Naive thymus-derived CD4-positive, alpha-beta T cell (primary cell): ENCODE measurements around the gene NR1H2. TPM values are rescaled to one million over a fixed set of nuclear protein-coding genes. Genes with fewer than 3 reads are reported as not detected.
A peak's percentile ranks its signal among the peaks of the same experiment; 100 is the strongest.
"Not testable (repeated sequence)": the region's sequence is repeated elsewhere in the genome, so short reads cannot be mapped to it uniquely, and the experiment has no call there.

Experiments used
- ATAC-seq: fragments of 150-1000 bp; cut with Tn5 transposase; 2 replicates; pipeline ENCODE4 v1.10.0; 2021; ENCODE audit warnings: mild to moderate bottlenecking, moderate library complexity
- CTCF ChIA-PET: fragments of 350-600 bp; sonication (Branson Sonifier 250); formaldehyde crosslinking; loops from one replicate; lab custom pipeline; 2021; ENCODE audit warnings: antibody characterized with exemption; lab: Charles Lee
- POLR2A ChIA-PET: fragments of 350-600 bp; sonication (Branson Sonifier 250); formaldehyde crosslinking; loops from one replicate; lab custom pipeline; 2021; ENCODE audit warnings: antibody characterized with exemption, inconsistent platforms; lab: Charles Lee
- DNase-seq, 9 donors: peaks; one replicate each; pipeline versions ENCODE4 v3.0.0 to v3.0.0-alpha.2; 2020 to 2022; ENCODE audit warnings: mixed read lengths in 1 of 9
- H3K27ac ChIP-seq: one replicate; pipeline ENCODE4 v1.7.0; 2013; ENCODE audit warnings: mild to moderate bottlenecking, low read depth, low read length, moderate library complexity
- H3K27me3 ChIP-seq, 2 donors: one replicate each; pipeline ENCODE4 v1.7.0; 2013; ENCODE audit warnings: low read length in 2 of 2, mild to moderate bottlenecking in 2 of 2, moderate library complexity in 2 of 2; ENCODE audit not compliant: control insufficient read depth in 2 of 2, insufficient read depth in 2 of 2
- H3K36me3 ChIP-seq, 3 experiments: 1 replicate in 2 of 3; 2 replicates in 1 of 3; pipeline ENCODE4 v1.7.0; 2013; ENCODE audit warnings: low read length in 3 of 3, mild to moderate bottlenecking in 3 of 3, moderate library complexity in 1 of 3; ENCODE audit not compliant: insufficient read depth in 3 of 3, control insufficient read depth in 2 of 3
- H3K4me1 ChIP-seq, 2 donors: one replicate each; pipeline ENCODE4 v1.7.0; 2013; ENCODE audit warnings: low read length in 2 of 2, mild to moderate bottlenecking in 2 of 2, moderate library complexity in 1 of 2; ENCODE audit not compliant: control insufficient read depth in 2 of 2, insufficient read depth in 2 of 2
- H3K4me3 ChIP-seq: 2 replicates; pipeline ENCODE4 v1.7.0; 2013; ENCODE audit warnings: mild to moderate bottlenecking, low read length
- H3K9me3 ChIP-seq, 3 experiments: 1 replicate in 2 of 3; 2 replicates in 1 of 3; pipeline ENCODE4 v1.7.0; 2013; ENCODE audit warnings: low read length in 3 of 3; ENCODE audit not compliant: control insufficient read depth in 2 of 3
- H3K27ac Mint-ChIP-seq, 9 donors: one replicate each; pipeline ENCODE4 v1.8.0; 2020 to 2022; ENCODE audit warnings: mixed read lengths in 9 of 9, mild to moderate bottlenecking in 8 of 9, moderate library complexity in 5 of 9, inconsistent platforms in 2 of 9
- H3K27me3 Mint-ChIP-seq, 5 donors: one replicate each; pipeline ENCODE4 v1.8.0; 2021 to 2022; ENCODE audit warnings: mixed read lengths in 5 of 5, mild to moderate bottlenecking in 1 of 5
- H3K36me3 Mint-ChIP-seq, 5 donors: one replicate each; pipeline ENCODE4 v1.8.0; 2020 to 2022; ENCODE audit warnings: mixed read lengths in 5 of 5, mild to moderate bottlenecking in 3 of 5, inconsistent platforms in 1 of 5
- H3K4me1 Mint-ChIP-seq, 7 donors: one replicate each; pipeline ENCODE4 v1.8.0; 2020 to 2022; ENCODE audit warnings: mixed read lengths in 7 of 7, mild to moderate bottlenecking in 3 of 7, inconsistent platforms in 1 of 7
- H3K4me3 Mint-ChIP-seq, 10 donors: one replicate each; pipeline ENCODE4 v1.8.0; 2020 to 2022; ENCODE audit warnings: mild to moderate bottlenecking in 10 of 10, mixed read lengths in 10 of 10, moderate library complexity in 6 of 10, inconsistent platforms in 2 of 10
- H3K9me3 Mint-ChIP-seq, 11 donors: one replicate each; pipeline ENCODE4 v1.8.0; 2020 to 2022; ENCODE audit warnings: mixed read lengths in 11 of 11, mild to moderate bottlenecking in 4 of 11, inconsistent platforms in 1 of 11, moderate library complexity in 1 of 11
- intact Hi-C, 2 donors: fragments of 100-400 bp; cut with micrococcal nuclease; formaldehyde crosslinking; loops; one replicate each; pipeline ENCODE4 v1.15.1; 2023
- polyA plus RNA-seq, 2 donors: library from polyadenylated mRNA; unstranded; fragments of 300-500 nt; fragmentation: Illumina TruSeq; gene quantifications; one replicate each; pipeline ENCODE4 v1.2.3, GENCODE V29; 2021
- total RNA-seq, 6 experiments: library from RNA in 5 of 6; stranded (reverse) in 5 of 6; gene quantifications; 1 replicate in 5 of 6; 2 replicates in 1 of 6; pipeline ENCODE4 v1.2.3 and lab custom pipeline; 2021 to 2026

The NR1H2 gene
- total and polyA plus RNA-seq, 7 experiments from 2014 or later, result 66.6 to 284 (median 114) TPM

GRCh38 chr19:50332244-50333038 is 43.8 kb upstream of the NR1H2 start:
- no peaks in the 10 kb centered on the region for H3K36me3 ChIP-seq
- peaks cover 0 to 14% (median 5%) of the 10 kb centered on the region in 5 donors for H3K36me3 Mint-ChIP-seq
- intact Hi-C loops, result loop anchor here (1.0 to 10.0 kb wide), 10 partner anchors 25 to 1035 kb away; partner anchors contain the start of genes JOSD2 (in 2 of the 2), NR1H2 (in 2 of the 2), POLD1 (in 2 of the 2) and AKT1S1 (in 1 of the 2)
- H3K4me1 Mint-ChIP-seq, result peaks cover 33 to 63% (median 55%) of the 10 kb centered on the region in 7 donors
- H3K4me3 Mint-ChIP-seq, result peak overlapping the region; percentile 58 to 97 (median 76)
- H3K27ac Mint-ChIP-seq, result peak overlapping the region in 6 of 9 donors; percentile 52 to 95 (median 86)
- peaks cover 7 to 54% (median 40%) of the 10 kb centered on the region in 5 donors for H3K27me3 Mint-ChIP-seq
- CTCF ChIA-PET, result interaction anchor here (2.2 kb wide), 1 partner anchor 25 kb away, joined by 6 read pairs; no protein-coding TSS in a partner anchor
- peaks cover 0 to 20% (median 10%) of the 10 kb centered on the region in 11 donors for H3K9me3 Mint-ChIP-seq
- H3K4me3 ChIP-seq, result peak overlapping the region; percentile 97
- peaks cover 0 to 14% (median 0%) of the 10 kb centered on the region in 3 experiments for H3K9me3 ChIP-seq
- DNase-seq (no peak), ATAC-seq (no peak)
- peaks cover 15 to 21% of the 10 kb centered on the region in 2 donors for H3K27me3 ChIP-seq
- peaks cover 36 to 47% of the 10 kb centered on the region in 2 donors for H3K4me1 ChIP-seq
- H3K27ac ChIP-seq, result peak overlapping the region; percentile 38
- POLR2A ChIA-PET, result interaction anchor here (0.7 to 2.1 kb wide), 5 partner anchors 14 to 184 kb away, joined by 3 to 12 read pairs (median 4); partner anchors contain the start of gene JOSD2

DNA sequence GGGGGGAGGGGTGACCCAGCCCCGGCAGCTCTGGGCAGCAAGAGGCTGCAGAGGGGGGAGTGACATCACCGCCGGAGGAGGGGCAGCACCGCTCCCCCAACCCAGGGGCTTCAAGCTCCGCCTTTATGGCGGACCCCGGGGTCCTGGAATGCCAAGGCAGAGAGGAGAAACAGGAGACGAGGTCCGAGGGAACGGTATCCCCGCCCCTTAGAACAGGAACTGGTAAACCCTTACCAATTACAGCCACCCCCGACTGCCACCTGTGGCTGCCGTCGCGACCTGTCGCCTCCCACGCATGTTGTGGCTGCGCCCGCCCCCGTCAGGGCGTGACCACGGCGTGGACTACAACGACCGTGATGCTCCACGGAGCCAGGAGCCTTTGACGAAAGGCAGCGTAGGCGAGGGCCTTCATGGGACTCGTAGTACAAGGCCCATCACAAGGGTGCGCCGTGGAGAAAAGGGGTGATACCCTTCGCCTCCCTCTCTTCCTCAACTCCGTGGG is 43.0 kb upstream of the NR1H2 start:
- H3K4me3 ChIP-seq, result peak overlapping the region; percentile 97

DNA sequence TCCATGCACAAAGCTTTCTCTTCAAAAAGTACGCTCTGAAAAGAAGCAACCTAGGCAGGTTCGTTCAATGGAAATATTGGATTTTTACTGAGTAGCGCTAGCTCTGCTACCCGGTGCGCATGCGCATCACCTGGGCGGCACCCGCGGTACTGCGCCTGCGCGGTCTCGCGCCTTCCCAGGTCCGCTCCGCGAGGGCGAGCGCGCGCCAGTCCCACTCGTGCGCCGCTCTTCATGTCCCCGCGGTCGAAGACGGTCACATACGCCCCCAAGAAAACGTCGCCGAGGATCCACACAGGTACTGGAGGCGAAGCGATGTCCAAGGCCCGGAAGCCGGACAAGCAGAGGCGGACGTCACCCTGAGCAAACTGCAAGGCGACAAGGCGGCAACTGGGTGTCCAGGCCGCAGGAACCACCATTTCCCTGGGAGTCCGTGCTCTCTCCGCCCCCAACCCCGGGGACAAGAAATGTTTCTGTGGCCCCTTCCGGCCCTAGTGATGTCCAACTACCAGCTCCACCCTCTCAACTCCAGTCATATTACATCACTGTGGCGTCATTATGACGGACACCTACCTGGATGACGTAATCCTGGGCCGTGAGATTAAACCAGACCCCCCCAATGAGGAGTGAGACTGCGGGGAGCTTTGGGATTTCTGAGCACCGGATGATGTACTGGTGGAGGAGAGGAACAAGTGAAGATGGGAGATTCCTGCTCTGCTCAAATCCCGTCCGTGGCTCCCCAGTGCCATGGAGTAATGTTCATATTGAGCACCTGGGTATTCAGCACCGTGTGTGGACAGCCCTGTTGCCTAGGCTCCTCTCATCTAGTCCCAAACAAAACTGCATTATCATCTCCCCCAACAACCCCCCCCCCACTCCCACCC is 42.3 kb upstream of the NR1H2 start:
- H3K4me1 Mint-ChIP-seq, result peaks cover 29 to 58% (median 51%) of the 10 kb centered on the region in 7 donors

More for the DNA sequence above, 43.0 kb upstream of the NR1H2 start:
- peak overlapping the region; percentile 68 to 97 (median 92) for H3K27ac Mint-ChIP-seq
- H3K27me3 Mint-ChIP-seq, result peaks cover 2 to 48% (median 35%) of the 10 kb centered on the region in 5 donors
- peaks cover 29 to 58% (median 51%) of the 10 kb centered on the region in 7 donors for H3K4me1 Mint-ChIP-seq
- ATAC-seq (peak; percentile 74), DNase-seq (peak in 8 of 9 donors; percentile 63 to 95 (median 88))
- peak overlapping the region; percentile 59 for H3K27ac ChIP-seq
- intact Hi-C loops, result loop anchor here (1.0 to 10.0 kb wide), 10 partner anchors 24 to 1034 kb away; partner anchors contain the start of genes JOSD2 (in 2 of the 2), NR1H2 (in 2 of the 2), POLD1 (in 2 of the 2) and AKT1S1 (in 1 of the 2)
- H3K36me3 ChIP-seq, result no peaks in the 10 kb centered on the region
- peaks cover 0 to 14% (median 0%) of the 10 kb centered on the region in 3 experiments for H3K9me3 ChIP-seq
- H3K36me3 Mint-ChIP-seq, result peaks cover 0 to 13% (median 4%) of the 10 kb centered on the region in 5 donors
- H3K27me3 ChIP-seq, result peaks cover 15 to 16% of the 10 kb centered on the region in 2 donors
- H3K9me3 Mint-ChIP-seq, result peaks cover 0 to 16% (median 10%) of the 10 kb centered on the region in 11 donors
- CTCF ChIA-PET, result interaction anchor here (0.6 to 2.2 kb wide), 2 partner anchors 24 to 79 kb away, joined by 3 to 6 read pairs; no protein-coding TSS in a partner anchor
- peaks cover 36 to 47% of the 10 kb centered on the region in 2 donors for H3K4me1 ChIP-seq
- H3K4me3 Mint-ChIP-seq, result peak overlapping the region; percentile 72 to 97 (median 91)
- POLR2A ChIA-PET, result interaction anchor here (0.7 to 2.1 kb wide), 6 partner anchors 13 to 185 kb away, joined by 3 to 12 read pairs (median 4); partner anchors contain the start of gene JOSD2

DNA sequence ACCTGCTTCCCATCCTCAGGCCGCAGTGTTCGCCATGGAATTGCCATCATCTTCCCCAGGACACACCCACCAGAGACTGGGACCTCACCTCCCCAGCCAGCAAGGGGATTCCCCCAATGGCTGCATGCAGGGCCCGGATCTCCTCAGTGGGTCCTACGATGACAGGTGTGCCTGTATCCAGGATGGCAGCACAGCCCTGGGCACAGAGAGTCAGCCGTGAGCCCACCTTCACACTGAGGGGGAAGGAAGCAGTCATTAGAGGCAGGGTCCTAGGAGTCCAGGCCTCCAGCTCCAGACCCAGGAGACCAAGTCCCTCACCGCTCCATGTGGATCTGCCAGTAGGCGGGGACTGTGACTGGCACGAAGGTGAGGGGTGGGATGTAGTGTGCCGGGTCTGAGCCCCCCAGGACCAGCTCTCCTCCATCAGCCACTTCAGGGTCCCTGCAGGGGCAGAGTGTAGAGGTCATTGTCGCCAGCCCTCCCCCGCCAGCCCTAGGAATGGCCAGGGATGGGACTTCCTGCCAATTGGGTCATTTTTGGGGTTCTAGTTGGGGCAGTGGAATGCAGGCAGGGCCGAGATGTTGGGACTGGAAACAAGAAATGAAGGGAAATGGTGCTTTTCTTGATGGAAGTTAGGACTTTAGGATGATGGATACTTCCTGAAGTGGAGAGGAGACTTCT is 41.4 kb upstream of the NR1H2 start:
- CTCF ChIA-PET, result interaction anchor here (0.6 to 2.2 kb wide), 2 partner anchors 22 to 801 kb away, joined by 3 to 6 read pairs; no protein-coding TSS in a partner anchor
- Mint-ChIP-seq H3K9me3 (peaks cover 0 to 9% (median 5%) of the 10 kb centered on the region in 11 donors), H3K36me3 (peaks cover 0 to 15% (median 0%) of the 10 kb centered on the region in 5 donors), H3K27ac (peak overlapping the region in 5 of 9 donors; percentile 14 to 92 (median 44)), H3K27me3 (peaks cover 0 to 41% (median 28%) of the 10 kb centered on the region in 5 donors), H3K4me3 (peak overlapping the region; percentile 10 to 97 (median 59)), H3K4me1 (peaks cover 22 to 52% (median 42%) of the 10 kb centered on the region in 7 donors)
- Histone ChIP-seq H3K9me3 (peaks cover 0 to 7% (median 0%) of the 10 kb centered on the region in 3 experiments), H3K4me3 (no peak overlapping the region), H3K36me3 (no peaks in the 10 kb centered on the region), H3K27me3 (peaks cover 11 to 15% of the 10 kb centered on the region in 2 donors), H3K27ac (no peak overlapping the region), H3K4me1 (peaks cover 29 to 40% of the 10 kb centered on the region in 2 donors)
- ATAC-seq (no peak), DNase-seq (no peak)
- POLR2A ChIA-PET, result interaction anchor here (2.1 kb wide), 1 partner anchor 23 kb away, joined by 12 read pairs; no protein-coding TSS in a partner anchor
- intact Hi-C loops, result loop anchor here (5.0 to 10.0 kb wide), 3 partner anchors 390 to 1032 kb away; partner anchors contain the start of genes AKT1S1 (in 1 of the 2), CLDND2 (in 1 of the 2), CLEC11A (in 1 of the 2) and ETFB (in 1 of the 2)

More for the DNA sequence above, 42.3 kb upstream of the NR1H2 start:
- Histone ChIP-seq H3K36me3 (no peaks in the 10 kb centered on the region), H3K27me3 (peaks cover 15 to 16% of the 10 kb centered on the region in 2 donors), H3K27ac (peak overlapping the region; percentile 59), H3K4me1 (peaks cover 36 to 47% of the 10 kb centered on the region in 2 donors), H3K9me3 (peaks cover 0 to 14% (median 0%) of the 10 kb centered on the region in 3 experiments), H3K4me3 (peak overlapping the region; percentile 97)
- peaks cover 2 to 48% (median 35%) of the 10 kb centered on the region in 5 donors for H3K27me3 Mint-ChIP-seq
- ChIA-PET CTCF (interaction anchor here (0.6 to 2.2 kb wide), 3 partner anchors 23 to 79 kb away, joined by 3 to 6 read pairs (median 3); no protein-coding TSS in a partner anchor), POLR2A (interaction anchor here (0.7 to 2.1 kb wide), 5 partner anchors 13 to 186 kb away, joined by 3 to 12 read pairs (median 4); partner anchors contain the start of gene JOSD2)
- peak in 4 of 9 donors; percentile 84 to 95 (median 89) for DNase-seq
- peak overlapping the region; percentile 68 to 97 (median 92) for H3K27ac Mint-ChIP-seq
- peak; percentile 17 for ATAC-seq
- H3K4me3 Mint-ChIP-seq, result peak overlapping the region; percentile 72 to 97 (median 91)
- intact Hi-C loops, result loop anchor here (1.0 to 10.0 kb wide), 10 partner anchors 23 to 1033 kb away; partner anchors contain the start of genes JOSD2 (in 2 of the 2), NR1H2 (in 2 of the 2), POLD1 (in 2 of the 2) and AKT1S1 (in 1 of the 2)
- H3K36me3 Mint-ChIP-seq, result peaks cover 0 to 15% (median 4%) of the 10 kb centered on the region in 5 donors
- peaks cover 0 to 16% (median 10%) of the 10 kb centered on the region in 11 donors for H3K9me3 Mint-ChIP-seq

- Mint-ChIP-seq H3K36me3 (peaks cover 0 to 16% (median 0%) of the 10 kb centered on the region in 5 donors), H3K4me1 (peaks cover 8 to 36% (median 20%) of the 10 kb centered on the region in 7 donors), H3K27me3 (peaks cover 0 to 21% (median 11%) of the 10 kb centered on the region in 5 donors)
- intact Hi-C loops, result loop anchor here in 1 of 2 donors (10.0 kb wide), 1 partner anchor 388 kb away; the partner anchor contains the start of gene CLEC11A
- CTCF ChIA-PET, H3K4me3 ChIP-seq, H3K27ac Mint-ChIP-seq, ATAC-seq, DNase-seq, H3K27me3 ChIP-seq, H3K9me3 ChIP-seq, H3K4me3 Mint-ChIP-seq, H3K9me3 Mint-ChIP-seq, H3K27ac ChIP-seq, H3K36me3 ChIP-seq: not testable (repeated sequence)
- H3K4me1 ChIP-seq, result peaks cover 13 to 19% of the 10 kb centered on the region in 2 donors
- POLR2A ChIA-PET, result interaction anchor here (0.6 kb wide), 1 partner anchor 67 kb away, joined by 3 read pairs; no protein-coding TSS in a partner anchor
Observed at GRCh38 chr19:50337031-50337430, 39.2 kb upstream of the NR1H2 start.
